Kidney capillary endothelial cell (primary cell): ENCODE data around the gene YWHAH.

Source experiments
- DNase-seq: peaks from one replicate; pipeline ENCODE4 v3.0.0-alpha.2; 2018; ENCODE audit warnings: low spot score

YWHAH gene

GRCh38 chr22:31923136-31923535 lies 21.2 kb upstream of the YWHAH start:
- DNase-seq = no peak

- DNase-seq = no peak
Observed at GRCh38 chr22:31923747-31924146, 20.6 kb upstream of the YWHAH start.

GRCh38 chr22:31925056-31925455 lies 19.3 kb upstream of the YWHAH start:
- no peak for DNase-seq

GRCh38 chr22:31926024-31926423 lies 18.3 kb upstream of the YWHAH start:
- DNase-seq = no peak

- DNase-seq = no peak
Observed at GRCh38 chr22:31926969-31927368, 17.4 kb upstream of the YWHAH start.

- DNase-seq = no peak
Observed at GRCh38 chr22:31927562-31927961, 16.8 kb upstream of the YWHAH start.

GRCh38 chr22:31929167-31929930 lies 15.0 kb upstream of the YWHAH start:
- DNase-seq = no peak

GRCh38 chr22:31932863-31933262 lies 11.5 kb upstream of the YWHAH start:
- DNase-seq = no peak

GRCh38 chr22:31933406-31933805 lies 10.9 kb upstream of the YWHAH start:
- no peak for DNase-seq

GRCh38 chr22:31933816-31934482 lies 10.4 kb upstream of the YWHAH start:
- no peak for DNase-seq

- no peak for DNase-seq
Observed at GRCh38 chr22:31935961-31936635, 8.2 kb upstream of the YWHAH start.

GRCh38 chr22:31937341-31937740 lies 7.0 kb upstream of the YWHAH start:
- DNase-seq = no peak

- no peak for DNase-seq
Observed at GRCh38 chr22:31938296-31938695, 6.0 kb upstream of the YWHAH start.

- DNase-seq = no peak
Observed at GRCh38 chr22:31940506-31940905, 3.8 kb upstream of the YWHAH start.

- DNase-seq = no peak
Observed at GRCh38 chr22:31942091-31942490, 2.2 kb upstream of the YWHAH start.

GRCh38 chr22:31943206-31943977 lies 943 bp upstream of the YWHAH start:
- no peak for DNase-seq

GRCh38 chr22:31944700-31945442 lies 536 bp downstream of the YWHAH start:
- no peak for DNase-seq

GRCh38 chr22:31945443-31945855 lies 1.1 kb downstream of the YWHAH start:
- no peak for DNase-seq

- no peak for DNase-seq
Observed at GRCh38 chr22:31945971-31946680, 1.8 kb downstream of the YWHAH start.

- DNase-seq = no peak
Observed at GRCh38 chr22:31947296-31947695, 3.0 kb downstream of the YWHAH start.

- DNase-seq = no peak
Observed at GRCh38 chr22:31948002-31948401, 3.7 kb downstream of the YWHAH start.
